ENCODE data around the gene ASIC5. TPM values are rescaled to one million over a fixed set of nuclear protein-coding genes. Genes with fewer than 3 reads are reported as not detected.

ASIC5 gene
- total RNA-seq (not detected), polyA plus RNA-seq (not detected)
- long read RNA-seq, donor 1: 0 reads
- long read RNA-seq, donor 2: 0 reads

DNA sequence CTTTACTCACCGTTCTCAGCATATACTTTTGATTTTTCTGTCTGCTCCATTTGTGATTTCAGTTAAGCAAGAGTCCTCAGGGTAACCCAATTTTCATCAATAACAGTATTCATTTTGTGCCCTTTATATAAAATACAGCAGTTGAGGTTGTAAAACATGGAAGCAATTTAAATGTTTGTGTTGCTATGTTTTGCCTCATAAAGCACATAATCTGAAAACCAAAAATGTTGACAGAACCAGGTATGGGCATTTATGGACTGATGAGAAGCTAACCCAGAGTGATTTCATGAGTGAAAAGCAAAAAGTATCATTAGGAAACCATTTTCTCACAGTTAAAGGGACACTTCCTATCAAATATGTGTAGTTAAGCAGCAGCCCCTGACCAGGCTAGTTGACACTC lies at the start of gene ASIC5:
TSS of gene ASIC5 (minus strand) at position 101 of the 400 bp plus-strand sequence. CDS start at position 50, 51 bp downstream.
- Histone ChIP-seq H3K27ac (no peak within 1 kb of the TSS), H3K9me3 (peaks cover 0 to 11% (median 5%) of the 10 kb centered on the region in 8 donors), H3K4me3 (no peak within 1 kb of the TSS), H3K27me3 (replicated peaks in 1 of 7) (no peaks in the 10 kb centered on the region), H3K36me3 (no peaks in the 10 kb centered on the region), H3K4me1 (no peaks in the 10 kb centered on the region)
- no peak for DNase-seq
- TF ChIP-seq POLR2AphosphoS5 (IDR thresholded peaks at IDR 0.05) (no peak), CTCF (IDR thresholded peaks at IDR 0.05 in 8 of 11, conservative IDR thresholded peaks at IDR 0.05 in 3 of 11) (no peak)
- intact Hi-C loops (cut with DNase I; ENCODE audit: low total_unique reads): no loop called here
- WGBS, 5 donors: 0 to 43% (median 0%) methylated on average over 1 of the region's 1 CpG

DNA sequence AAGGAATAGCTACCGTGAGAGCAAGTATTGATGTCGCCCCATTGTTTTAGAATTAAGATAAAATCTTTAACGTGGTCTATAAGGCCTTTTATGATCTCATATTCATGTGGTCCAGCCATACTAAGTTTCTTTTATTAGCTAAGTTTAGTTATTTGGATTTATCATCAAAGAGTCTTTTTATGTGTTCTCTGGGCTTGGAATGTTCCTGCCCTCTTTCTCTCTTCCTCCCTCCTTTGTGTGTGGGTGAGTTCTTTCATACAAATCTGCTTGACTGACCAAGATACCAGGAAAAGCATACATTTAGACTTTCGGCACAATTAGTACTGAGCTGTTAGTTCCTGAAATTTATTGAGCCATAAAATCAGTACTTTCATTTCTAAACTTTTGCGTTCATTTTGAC lies 48.7 kb upstream of the ASIC5 start:
- 54 to 63% (median 58%) methylated on average over 5 of the region's 5 CpGs for WGBS, 5 donors
- H3K36me3 ChIP-seq: no peaks in the 10 kb centered on the region
- intact Hi-C loops (cut with DNase I; ENCODE audit: low total_unique reads): no loop called here

GRCh38 chr4:155911905-155912304 lies 45.8 kb upstream of the ASIC5 start:
- intact Hi-C loops (cut with DNase I; ENCODE audit: low total_unique reads): no loop called here
- H3K4me1 ChIP-seq: no peaks in the 10 kb centered on the region
- no peak overlapping the region for H3K4me3 ChIP-seq
- no peaks in the 10 kb centered on the region for H3K27me3 ChIP-seq (replicated peaks in 1 of 7)
- no peak for DNase-seq
- no peak overlapping the region for H3K27ac ChIP-seq
- TF ChIP-seq POLR2AphosphoS5 (IDR thresholded peaks at IDR 0.05) (no peak), POLR2A (IDR thresholded peaks at IDR 0.05) (no peak), CTCF (IDR thresholded peaks at IDR 0.05 in 8 of 11, conservative IDR thresholded peaks at IDR 0.05 in 3 of 11) (no peak)
- H3K9me3 ChIP-seq: no peaks in the 10 kb centered on the region
- 70 to 92% (median 84%) methylated on average over 1 of the region's 1 CpG for WGBS, 5 donors
- H3K36me3 ChIP-seq: no peaks in the 10 kb centered on the region

More for the DNA sequence above, 48.7 kb upstream of the ASIC5 start:
- TF ChIP-seq CTCF (IDR thresholded peaks at IDR 0.05 in 8 of 11, conservative IDR thresholded peaks at IDR 0.05 in 3 of 11) (no peak), POLR2AphosphoS5 (IDR thresholded peaks at IDR 0.05) (no peak), POLR2A (IDR thresholded peaks at IDR 0.05) (no peak)
- Histone ChIP-seq H3K27me3 (replicated peaks in 1 of 7) (no peaks in the 10 kb centered on the region), H3K4me1 (no peaks in the 10 kb centered on the region), H3K27ac (no peak overlapping the region), H3K9me3 (no peaks in the 10 kb centered on the region), H3K4me3 (no peak overlapping the region)
- DNase-seq: no peak

GRCh38 chr4:155909615-155910226 lies 43.6 kb upstream of the ASIC5 start:
- DNase-seq: no peak
- intact Hi-C loops (cut with DNase I; ENCODE audit: low total_unique reads): no loop called here

More at GRCh38 chr4:155909615-155910226, 43.6 kb upstream of the ASIC5 start:
- Histone ChIP-seq H3K27ac (no peak overlapping the region), H3K4me3 (no peak overlapping the region), H3K9me3 (no peaks in the 10 kb centered on the region), H3K36me3 (no peaks in the 10 kb centered on the region), H3K4me1 (no peaks in the 10 kb centered on the region), H3K27me3 (replicated peaks in 1 of 7) (no peaks in the 10 kb centered on the region)
- TF ChIP-seq CTCF (IDR thresholded peaks at IDR 0.05 in 8 of 11, conservative IDR thresholded peaks at IDR 0.05 in 3 of 11) (no peak), POLR2AphosphoS5 (IDR thresholded peaks at IDR 0.05) (no peak), POLR2A (IDR thresholded peaks at IDR 0.05) (no peak)
- WGBS, 5 donors: 84 to 93% (median 88%) methylated on average over 3 of the region's 3 CpGs
